ENCODE measurements around the gene ADAM15. TPM values are rescaled to one million over a fixed set of nuclear protein-coding genes. Genes with fewer than 3 reads are reported as not detected.

Gene ADAM15
- total RNA-seq, 1 donor from 2014 or later, result 11.3 TPM

DNA sequence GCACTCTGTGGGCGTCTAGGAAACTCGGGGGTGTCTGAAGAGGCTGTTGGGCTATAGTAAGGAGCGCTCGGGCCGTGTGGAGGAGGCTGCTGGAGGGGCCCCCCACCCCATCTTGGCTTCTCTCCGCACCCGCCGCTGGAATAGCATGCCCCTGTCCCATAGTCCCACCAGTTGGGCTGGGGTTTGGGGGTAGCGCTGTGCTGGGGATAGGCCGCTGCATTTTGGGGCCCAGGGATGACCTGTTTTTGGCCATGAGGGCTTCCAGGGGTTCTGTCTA lies 28.0 kb downstream of the ADAM15 start:
- Mint-ChIP-seq H3K4me1 (peaks cover 43% of the 10 kb centered on the region), H3K27ac (peak overlapping the region; percentile 74), H3K36me3 (ENCODE audit: low read depth) (no peaks in the 10 kb centered on the region), H3K4me3 (peak overlapping the region; percentile 77), H3K9me3 (no peaks in the 10 kb centered on the region), H3K27me3 (peaks cover 26% of the 10 kb centered on the region)
- ChIA-PET CTCF (interaction anchor here (1.1 to 1.5 kb wide), 3 partner anchors 8 to 94 kb away, joined by 3 to 4 read pairs (median 3); partner anchors contain the start of gene KRTCAP2), POLR2A (interaction anchor here (0.7 to 1.4 kb wide), 5 partner anchors 15 to 94 kb away, joined by 3 to 4 read pairs (median 3); partner anchors contain the start of genes ADAM15, KRTCAP2 and SLC50A1)
- intact Hi-C loops (cut with micrococcal nuclease), result loop anchor here (1.0 kb wide), 1 partner anchor 8 kb away; no protein-coding TSS in a partner anchor
- DNase-seq (no peak), ATAC-seq (ENCODE audit: low read depth) (no peak)
- TF ChIP-seq, protein P1, sequence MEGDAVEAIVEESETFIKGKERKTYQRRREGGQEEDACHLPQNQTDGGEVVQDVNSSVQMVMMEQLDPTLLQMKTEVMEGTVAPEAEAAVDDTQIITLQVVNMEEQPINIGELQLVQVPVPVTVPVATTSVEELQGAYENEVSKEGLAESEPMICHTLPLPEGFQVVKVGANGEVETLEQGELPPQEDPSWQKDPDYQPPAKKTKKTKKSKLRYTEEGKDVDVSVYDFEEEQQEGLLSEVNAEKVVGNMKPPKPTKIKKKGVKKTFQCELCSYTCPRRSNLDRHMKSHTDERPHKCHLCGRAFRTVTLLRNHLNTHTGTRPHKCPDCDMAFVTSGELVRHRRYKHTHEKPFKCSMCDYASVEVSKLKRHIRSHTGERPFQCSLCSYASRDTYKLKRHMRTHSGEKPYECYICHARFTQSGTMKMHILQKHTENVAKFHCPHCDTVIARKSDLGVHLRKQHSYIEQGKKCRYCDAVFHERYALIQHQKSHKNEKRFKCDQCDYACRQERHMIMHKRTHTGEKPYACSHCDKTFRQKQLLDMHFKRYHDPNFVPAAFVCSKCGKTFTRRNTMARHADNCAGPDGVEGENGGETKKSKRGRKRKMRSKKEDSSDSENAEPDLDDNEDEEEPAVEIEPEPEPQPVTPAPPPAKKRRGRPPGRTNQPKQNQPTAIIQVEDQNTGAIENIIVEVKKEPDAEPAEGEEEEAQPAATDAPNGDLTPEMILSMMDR (IDR thresholded peaks at IDR 0.05), result no peak

GRCh38 chr1:155079487-155080311 lies 28.6 kb downstream of the ADAM15 start:
- ATAC-seq (ENCODE audit: low read depth) (no peak), DNase-seq (no peak)
- Mint-ChIP-seq H3K27ac (peak overlapping the region; percentile 74), H3K4me3 (peak overlapping the region; percentile 77), H3K36me3 (ENCODE audit: low read depth) (no peaks in the 10 kb centered on the region), H3K4me1 (peaks cover 47% of the 10 kb centered on the region), H3K27me3 (peaks cover 28% of the 10 kb centered on the region), H3K9me3 (no peaks in the 10 kb centered on the region)
- intact Hi-C loops (cut with micrococcal nuclease), result loop anchor here (1.0 kb wide), 1 partner anchor 8 kb away; no protein-coding TSS in a partner anchor
- ChIA-PET POLR2A (interaction anchor here (0.6 to 2.4 kb wide), 8 partner anchors 9 to 90 kb away, joined by 3 to 7 read pairs (median 3); partner anchors contain the start of genes ADAM15 and SLC50A1), CTCF (interaction anchor here (1.1 to 1.5 kb wide), 2 partner anchors 9 to 93 kb away, joined by 3 read pairs; partner anchors contain the start of gene KRTCAP2)
- TF ChIP-seq, protein P1 (IDR thresholded peaks at IDR 0.05), result no peak

DNA sequence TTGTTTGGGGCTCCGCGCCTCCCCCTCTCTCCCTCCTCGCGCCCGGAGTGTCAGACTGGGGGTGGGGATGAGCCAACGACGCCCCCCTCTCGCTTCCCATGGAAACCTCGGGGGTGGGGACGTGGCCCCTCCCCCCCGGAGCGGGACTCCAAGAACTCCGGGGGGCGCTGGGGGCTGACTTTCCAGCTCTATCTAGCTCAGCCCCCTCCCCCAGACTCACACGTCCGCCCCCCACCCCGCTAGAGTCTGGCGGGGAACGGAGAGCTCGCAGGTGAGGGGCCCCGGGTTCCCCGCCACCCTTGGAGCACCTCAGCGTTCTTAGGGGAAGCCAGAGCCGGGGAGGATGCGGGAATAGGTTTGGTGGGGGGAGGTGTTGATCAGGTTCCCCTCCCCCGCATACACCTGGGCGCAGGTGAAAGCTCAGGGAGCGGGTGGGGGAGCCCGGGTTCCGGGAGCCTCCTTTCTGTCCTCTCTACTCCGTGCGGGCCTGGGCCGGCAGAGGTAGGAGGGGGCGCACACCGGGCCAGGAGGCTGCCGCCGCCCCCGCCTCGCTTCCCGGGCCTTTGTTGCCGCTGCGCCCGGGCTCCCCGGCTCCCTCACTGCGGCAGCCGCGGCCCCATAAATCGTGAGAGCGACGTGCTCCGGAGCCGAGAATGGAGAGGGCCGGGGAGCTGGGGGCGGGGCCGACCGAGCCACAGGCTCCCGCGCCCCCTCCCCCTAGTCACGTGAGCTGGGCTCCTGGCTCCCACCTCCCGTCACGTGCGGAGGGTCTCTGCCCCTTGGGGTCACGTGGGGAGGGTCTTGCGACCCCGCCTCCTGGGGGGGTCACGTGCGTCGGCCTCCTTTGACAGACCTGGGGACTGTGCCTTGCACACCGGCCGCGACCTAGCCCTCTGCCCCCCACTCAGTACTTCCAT lies 29.5 kb downstream of the ADAM15 start:
- ChIA-PET CTCF (interaction anchor here (0.6 to 1.5 kb wide), 5 partner anchors 10 to 1512 kb away, joined by 3 read pairs; partner anchors contain the start of gene EFNA4), POLR2A (interaction anchor here (0.6 to 2.4 kb wide), 7 partner anchors 10 to 521 kb away, joined by 3 to 7 read pairs (median 3); partner anchors contain the start of gene KRTCAP2)
- no peak overlapping the region for H3K27ac Mint-ChIP-seq
- peak overlapping the region; percentile 76 for H3K4me3 Mint-ChIP-seq
- intact Hi-C loops (cut with micrococcal nuclease), result no loop called here
- no peaks in the 10 kb centered on the region for H3K36me3 Mint-ChIP-seq (ENCODE audit: low read depth)
- no peak for ATAC-seq (ENCODE audit: low read depth)
- peaks cover 53% of the 10 kb centered on the region for H3K4me1 Mint-ChIP-seq
- peak; percentile 37 for DNase-seq
- H3K27me3 Mint-ChIP-seq, result peaks cover 28% of the 10 kb centered on the region
- H3K9me3 Mint-ChIP-seq, result no peaks in the 10 kb centered on the region
- TF ChIP-seq, protein P1 (IDR thresholded peaks at IDR 0.05), result no peak

- intact Hi-C loops (cut with micrococcal nuclease), result no loop called here
- H3K27ac Mint-ChIP-seq, result peak overlapping the region; percentile 10
- peak; percentile 31 for DNase-seq
Observed at GRCh38 chr1:155081472-155082300, 30.6 kb downstream of the ADAM15 start.

More at GRCh38 chr1:155081472-155082300, 30.6 kb downstream of the ADAM15 start:
- Mint-ChIP-seq H3K4me3 (peak overlapping the region; percentile 76), H3K36me3 (ENCODE audit: low read depth) (no peaks in the 10 kb centered on the region), H3K9me3 (no peaks in the 10 kb centered on the region), H3K27me3 (peaks cover 28% of the 10 kb centered on the region), H3K4me1 (peaks cover 60% of the 10 kb centered on the region)
- ATAC-seq (ENCODE audit: low read depth), result no peak
- TF ChIP-seq, protein P1 (IDR thresholded peaks at IDR 0.05), result no peak
- ChIA-PET CTCF (interaction anchor here (0.6 to 4.3 kb wide), 7 partner anchors 18 to 1511 kb away, joined by 3 to 84 read pairs (median 3); partner anchors contain the start of gene EFNA4), POLR2A (interaction anchor here (1.1 to 2.4 kb wide), 4 partner anchors 11 to 522 kb away, joined by 3 to 7 read pairs (median 4); partner anchors contain the start of gene KRTCAP2)

All from activated B cell treated with CpG ODN at 0.5 μM for 24 hours (primary cell).